GM23248 (cell line): ENCODE measurements around the gene ZMAT1.

Experiments
- EZH2 ChIP-seq: fragments of 200-600 bp; sonication (generic); IDR thresholded peaks from 2 replicates; pipeline ENCODE4 v1.6.1; 2018; ENCODE audit warnings: antibody characterized with exemption, mild to moderate bottlenecking; ENCODE audit not compliant: insufficient read depth, poor library complexity, severe bottlenecking
- EZH2phosphoT487 ChIP-seq: fragments of 200-600 bp; sonication (generic); IDR thresholded peaks from 2 replicates; pipeline ENCODE4 v1.6.1; 2018; ENCODE audit warnings: antibody characterized with exemption, moderate library complexity, mild to moderate bottlenecking, low read depth; ENCODE audit not compliant: insufficient read depth

DNA sequence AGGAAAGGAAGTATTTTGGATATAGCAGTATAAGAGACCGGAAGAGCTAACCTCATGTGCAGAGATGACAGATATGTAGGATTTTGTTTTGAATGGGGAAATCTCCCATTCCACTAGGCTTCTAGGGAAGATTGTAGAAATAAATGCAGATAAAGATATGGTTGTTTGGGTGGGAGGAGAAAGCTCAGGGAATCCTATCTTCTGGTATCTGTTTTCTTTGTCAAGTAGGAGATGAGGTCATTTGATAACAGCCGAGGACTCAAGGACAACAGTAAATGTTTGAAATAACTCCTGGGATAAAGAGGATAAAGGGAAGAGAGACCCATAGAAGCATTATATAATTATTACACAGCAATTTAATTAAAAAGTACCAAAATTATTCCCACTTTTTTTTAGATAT lies 24.7 kb upstream of the ZMAT1 start:
- no peak for TF ChIP-seq EZH2phosphoT487
- TF ChIP-seq EZH2, result no peak
